NK-92 (cell line): ENCODE data around the gene MT1E.
"Not testable (repeated sequence)": the region's sequence is repeated elsewhere in the genome, so short reads cannot be mapped to it uniquely, and the experiment has no call there.

Source experiments
- DNase-seq: peaks from one replicate; lab custom pipeline; 2025; ENCODE audit not compliant: unreplicated experiment; lab: John Stamatoyannopoulos, UW

The MT1E gene

GRCh38 chr16:56606476-56607108 lies 19.0 kb upstream of the MT1E start:
- DNase-seq: no peak

DNA sequence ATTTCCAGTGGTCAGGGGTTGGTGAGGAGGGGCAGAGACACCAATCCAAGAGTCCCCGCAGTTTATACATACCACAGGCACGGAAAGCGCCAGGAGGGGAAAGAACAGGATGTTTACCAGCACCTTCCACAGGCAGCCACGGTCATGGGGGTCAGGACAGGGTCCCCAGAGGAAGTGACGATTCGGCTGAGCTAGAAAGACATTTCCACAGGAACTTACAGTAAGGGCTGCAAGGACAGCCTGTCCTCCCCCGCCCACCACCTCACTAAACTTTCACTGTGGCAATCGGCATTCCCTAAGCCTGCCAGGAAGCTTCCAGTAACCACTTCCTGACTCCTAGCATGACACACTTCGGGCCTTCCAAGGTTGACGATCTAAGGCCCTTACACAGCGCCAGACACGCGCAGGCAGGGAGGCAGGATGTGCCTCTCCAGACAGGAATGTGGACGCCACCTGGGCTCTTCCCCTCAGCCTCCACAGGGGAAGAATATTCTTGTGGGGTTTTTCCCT lies 18.4 kb upstream of the MT1E start:
- no peak for DNase-seq

GRCh38 chr16:56607675-56608042 lies 17.9 kb upstream of the MT1E start:
- no peak for DNase-seq

DNA sequence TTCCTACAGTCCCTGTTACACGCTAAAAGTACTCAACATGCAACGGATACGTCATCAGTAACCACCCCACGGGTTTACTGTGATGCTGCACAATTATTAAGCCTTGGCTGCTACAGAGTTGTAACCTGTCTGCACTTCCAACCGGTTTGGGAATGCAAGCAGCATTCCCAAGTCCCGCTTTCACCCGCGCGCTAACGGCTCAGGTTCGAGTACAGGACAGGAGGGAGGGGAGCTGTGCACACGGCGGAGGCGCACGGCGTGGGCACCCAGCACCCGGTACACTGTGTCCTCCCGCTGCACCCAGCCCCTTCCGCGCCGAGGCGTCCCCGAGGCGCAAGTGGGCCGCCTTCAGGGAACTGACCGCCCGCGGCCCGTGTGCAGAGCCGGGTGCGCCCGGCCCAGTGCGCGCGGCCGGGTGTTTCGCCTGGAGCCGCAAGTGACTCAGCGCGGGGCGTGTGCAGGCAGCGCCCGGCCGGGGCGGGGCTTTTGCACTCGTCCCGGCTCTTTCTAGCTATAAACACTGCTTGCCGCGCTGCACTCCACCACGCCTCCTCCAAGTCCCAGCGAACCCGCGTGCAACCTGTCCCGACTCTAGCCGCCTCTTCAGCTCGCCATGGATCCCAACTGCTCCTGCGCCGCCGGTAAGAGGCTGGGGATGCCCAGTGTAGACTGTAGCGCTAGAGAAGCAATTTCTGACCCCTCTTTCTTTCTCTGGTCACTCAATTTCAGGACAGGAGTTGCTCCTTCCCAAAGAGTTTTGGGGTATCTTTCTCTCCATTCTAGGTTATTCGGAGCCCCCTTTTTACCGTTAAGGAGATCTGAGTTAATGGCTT lies 17.3 kb upstream of the MT1E start, which contains the start of gene MT2A:
Gene MT2A, plus strand, starts transcription at position 542 of the 833 bp plus-strand sequence. Its CDS starts 72 bp downstream, at position 614.
- DNase-seq: no peak

DNA sequence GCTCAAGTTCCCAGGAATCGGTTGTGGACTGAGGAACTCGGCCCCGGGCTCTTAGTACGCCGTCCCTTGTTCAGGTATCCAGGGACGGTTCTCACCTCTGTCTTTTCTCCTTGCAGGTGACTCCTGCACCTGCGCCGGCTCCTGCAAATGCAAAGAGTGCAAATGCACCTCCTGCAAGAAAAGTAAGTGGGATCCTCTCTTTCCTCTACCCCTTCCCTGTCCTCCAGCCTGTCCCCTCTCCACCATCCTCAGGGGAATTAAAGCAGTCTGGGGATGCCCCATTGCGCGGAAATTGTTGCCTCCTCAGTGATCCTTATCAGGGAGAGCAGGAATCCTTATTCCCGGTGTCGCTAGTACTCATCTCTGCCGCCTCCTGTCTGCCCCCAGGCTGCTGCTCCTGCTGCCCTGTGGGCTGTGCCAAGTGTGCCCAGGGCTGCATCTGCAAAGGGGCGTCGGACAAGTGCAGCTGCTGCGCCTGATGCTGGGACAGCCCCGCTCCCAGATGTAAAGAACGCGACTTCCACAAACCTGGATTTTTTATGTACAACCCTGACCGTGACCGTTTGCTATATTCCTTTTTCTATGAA lies 16.6 kb upstream of the MT1E start:
- DNase-seq: no peak

DNA sequence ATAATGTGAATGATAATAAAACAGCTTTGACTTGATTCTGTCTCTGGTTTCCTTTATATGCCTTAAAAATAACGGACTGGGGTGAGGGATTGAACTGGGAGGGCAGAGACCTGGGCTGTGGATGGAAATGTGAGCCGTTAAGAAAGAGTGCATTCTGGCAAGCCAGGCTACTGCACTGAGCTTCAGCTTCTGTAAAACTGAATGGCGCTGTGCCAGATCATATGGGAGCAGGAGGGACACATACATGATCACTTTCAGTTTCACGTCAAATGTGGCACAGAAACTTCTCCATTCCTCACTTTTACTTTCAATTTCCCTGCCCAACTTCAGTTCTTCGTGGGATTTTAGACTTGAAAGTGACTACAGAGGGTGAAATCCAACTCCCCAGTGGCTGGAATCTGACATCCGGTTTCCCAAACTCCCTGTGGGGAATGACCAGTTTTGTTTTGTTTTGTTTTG lies 16.1 kb upstream of the MT1E start:
- DNase-seq: no peak

GRCh38 chr16:56610017-56610608 lies 15.5 kb upstream of the MT1E start:
- no peak for DNase-seq

DNA sequence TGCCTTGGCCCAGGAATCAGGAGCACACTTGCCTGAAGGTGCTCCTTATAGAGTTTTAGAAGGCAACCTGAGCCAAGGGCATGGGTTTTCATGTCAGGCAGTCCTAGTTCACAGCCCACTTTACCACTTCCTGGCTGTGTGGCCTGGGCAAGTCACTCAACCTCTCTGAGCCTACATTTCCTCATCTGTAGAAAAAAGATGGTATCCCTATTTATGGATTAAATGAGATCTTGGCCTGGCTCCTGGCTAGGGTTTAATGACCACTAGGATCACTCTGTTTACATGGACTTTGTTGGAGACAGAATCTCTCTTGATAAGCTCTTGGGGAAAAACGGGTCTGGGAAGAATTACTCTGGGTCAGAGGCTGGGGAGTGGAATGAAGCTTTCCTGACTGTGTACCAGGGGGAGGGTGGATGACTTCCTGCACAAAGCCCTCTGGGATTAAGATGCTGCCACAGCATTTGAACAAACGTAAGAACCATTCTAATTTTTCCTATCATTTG lies 14.9 kb upstream of the MT1E start:
- no peak for DNase-seq

DNA sequence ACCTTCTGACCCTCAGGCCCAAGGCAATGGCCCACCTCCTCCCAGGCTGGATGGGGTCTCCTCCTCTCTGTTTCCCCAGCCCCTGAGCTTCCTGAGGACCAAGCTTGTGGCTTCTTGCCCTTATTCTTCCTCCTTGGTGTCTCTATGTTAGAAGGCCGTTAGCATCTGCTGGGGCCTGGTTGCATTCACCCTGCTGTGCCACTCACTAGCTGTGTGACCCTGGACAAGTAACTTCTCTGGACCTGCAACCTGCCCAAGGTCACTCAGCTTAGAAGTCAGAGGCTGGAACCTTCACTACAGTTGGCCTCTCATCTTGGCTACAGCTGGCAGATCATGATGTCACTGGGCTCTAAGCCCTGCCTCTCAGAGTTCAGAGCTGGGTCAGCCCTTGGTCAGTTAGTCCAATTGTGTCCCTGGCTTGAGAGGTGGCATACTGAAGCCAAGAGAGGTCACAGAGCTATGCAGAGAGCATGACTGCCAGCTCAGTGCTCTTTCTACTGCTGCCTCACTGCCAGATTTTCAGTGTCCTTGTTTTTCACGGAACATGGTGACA lies 14.2 kb upstream of the MT1E start:
- no peak for DNase-seq

DNA sequence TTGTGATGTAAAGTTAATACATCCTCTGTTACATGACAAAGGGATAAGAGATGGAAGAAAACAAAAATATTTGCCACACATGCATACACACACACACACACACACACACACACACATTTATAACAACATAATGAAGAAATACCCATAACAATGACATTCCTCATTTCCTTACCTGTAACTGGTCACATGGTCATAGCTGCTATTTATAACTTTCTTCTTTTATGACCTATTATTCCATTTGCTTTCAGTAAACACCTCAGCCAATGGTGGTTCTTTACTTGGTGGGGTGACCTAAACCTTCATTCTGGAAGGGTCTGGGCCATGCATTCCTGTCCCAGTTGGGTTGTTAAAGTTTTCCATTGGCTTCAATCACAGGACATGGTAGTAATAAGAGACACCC lies 11.9 kb upstream of the MT1E start:
- DNase-seq: no peak

DNA sequence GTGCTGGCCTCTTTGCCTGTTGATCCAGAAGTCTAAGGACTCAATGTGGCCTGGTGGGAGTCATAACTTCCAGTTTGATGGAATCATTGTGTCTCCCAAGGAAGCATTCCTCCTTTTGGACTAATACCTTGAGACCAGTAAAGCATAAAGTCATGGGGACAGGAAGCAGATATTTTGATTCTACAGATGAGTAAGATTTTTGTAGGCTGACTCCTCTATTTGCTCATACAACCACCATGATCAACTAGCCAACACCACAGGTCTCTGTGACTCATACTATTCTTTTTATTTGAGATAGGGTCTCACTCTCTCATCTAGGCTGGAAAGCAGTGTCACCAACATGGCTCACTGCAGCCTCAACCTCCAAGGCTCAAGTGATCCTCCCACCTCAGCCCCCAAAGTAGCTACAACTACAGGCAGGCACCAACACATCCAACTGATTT lies 11.0 kb upstream of the MT1E start:
- no peak for DNase-seq

GRCh38 chr16:56615353-56615752 lies 10.2 kb upstream of the MT1E start:
- DNase-seq: no peak

DNA sequence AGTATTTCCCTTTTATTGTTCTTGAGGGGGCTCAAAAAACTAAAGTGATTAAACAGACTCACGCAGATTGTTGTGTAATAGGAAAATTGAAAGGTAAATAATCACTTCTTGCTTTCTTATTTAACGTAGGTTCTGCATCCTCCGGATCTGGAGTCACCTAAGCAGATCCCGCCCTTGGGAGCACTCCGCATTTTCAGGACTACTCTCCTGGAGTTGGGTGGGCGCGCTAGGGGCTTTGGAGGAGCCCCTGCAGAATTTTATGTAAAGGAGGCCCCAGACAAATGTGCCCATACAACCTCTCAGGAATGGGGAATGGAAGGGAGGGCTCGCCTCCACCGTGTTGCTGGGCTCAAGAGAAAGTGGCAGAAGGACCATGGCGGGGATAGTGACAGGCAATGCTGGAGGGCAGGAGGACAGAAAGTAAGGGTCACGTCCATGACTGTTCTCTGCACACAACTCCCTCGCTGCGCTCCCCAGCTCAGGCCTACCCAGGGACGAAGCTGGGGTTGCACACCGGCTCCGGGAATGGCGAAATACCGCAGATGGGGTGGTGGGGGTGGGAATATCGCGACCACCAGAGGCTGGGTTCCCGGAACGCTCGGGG lies 8.9 kb upstream of the MT1E start:
- DNase-seq: no peak

DNA sequence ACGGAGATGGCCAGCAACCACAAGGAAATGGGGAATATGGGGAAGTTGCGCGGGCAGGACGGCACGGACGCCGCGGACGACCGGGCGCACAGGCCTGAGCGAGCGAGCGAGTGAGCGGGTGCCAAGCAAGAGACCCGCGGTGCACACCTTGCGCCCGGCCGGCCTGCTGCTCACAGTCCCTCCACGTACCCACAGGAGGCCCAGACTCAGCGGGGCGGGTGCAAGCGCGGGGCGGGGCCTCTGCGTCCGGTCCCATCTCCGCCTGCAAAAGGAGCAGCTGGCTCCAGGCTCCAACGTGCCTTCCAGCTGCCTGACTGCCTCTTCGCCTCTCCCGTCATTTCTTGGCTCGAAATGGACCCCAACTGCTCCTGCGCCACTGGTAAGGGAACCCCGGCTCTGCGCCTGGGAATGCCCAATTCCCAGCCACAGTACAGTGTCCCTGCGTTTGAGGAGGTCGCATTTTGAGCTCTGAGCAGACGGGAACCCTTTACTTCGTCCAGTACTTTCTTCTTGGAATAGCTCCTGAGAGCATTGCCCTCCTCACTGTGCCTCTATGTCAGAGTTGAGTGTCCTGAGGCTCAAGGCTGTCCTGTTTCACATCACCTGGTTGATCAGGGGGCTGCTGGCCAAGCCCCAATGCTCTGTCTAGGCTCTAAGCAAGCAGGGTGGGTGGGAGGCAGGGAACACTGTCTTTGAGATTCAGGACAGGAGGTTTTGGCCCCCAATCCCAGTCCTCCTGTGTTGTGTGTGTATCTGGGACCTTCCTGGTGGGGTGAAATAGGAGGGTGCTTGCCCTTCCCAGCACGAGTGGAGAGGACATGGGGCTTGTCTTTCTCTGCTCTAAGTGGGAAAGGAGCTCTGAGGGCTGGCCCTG lies 8.1 kb upstream of the MT1E start:
- DNase-seq: no peak

DNA sequence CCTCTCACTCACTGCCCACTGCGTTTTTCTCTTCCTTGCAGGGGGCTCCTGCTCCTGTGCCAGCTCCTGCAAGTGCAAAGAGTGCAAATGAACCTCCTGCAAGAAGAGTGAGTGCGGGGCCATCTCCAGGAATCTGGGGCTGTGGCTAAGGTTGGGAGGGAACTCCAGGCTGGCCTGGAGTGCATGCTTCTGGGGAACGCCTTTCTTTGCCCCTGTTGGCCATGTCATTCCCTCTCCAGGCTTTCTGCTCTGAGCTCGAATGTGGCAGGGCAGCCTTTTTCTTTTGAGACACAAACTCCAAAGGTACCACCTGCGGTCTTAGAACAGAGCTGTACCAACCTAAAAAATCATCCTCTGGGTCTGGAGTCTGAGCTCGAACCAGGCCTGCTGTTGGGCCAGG lies 7.4 kb upstream of the MT1E start:
- no peak for DNase-seq

DNA sequence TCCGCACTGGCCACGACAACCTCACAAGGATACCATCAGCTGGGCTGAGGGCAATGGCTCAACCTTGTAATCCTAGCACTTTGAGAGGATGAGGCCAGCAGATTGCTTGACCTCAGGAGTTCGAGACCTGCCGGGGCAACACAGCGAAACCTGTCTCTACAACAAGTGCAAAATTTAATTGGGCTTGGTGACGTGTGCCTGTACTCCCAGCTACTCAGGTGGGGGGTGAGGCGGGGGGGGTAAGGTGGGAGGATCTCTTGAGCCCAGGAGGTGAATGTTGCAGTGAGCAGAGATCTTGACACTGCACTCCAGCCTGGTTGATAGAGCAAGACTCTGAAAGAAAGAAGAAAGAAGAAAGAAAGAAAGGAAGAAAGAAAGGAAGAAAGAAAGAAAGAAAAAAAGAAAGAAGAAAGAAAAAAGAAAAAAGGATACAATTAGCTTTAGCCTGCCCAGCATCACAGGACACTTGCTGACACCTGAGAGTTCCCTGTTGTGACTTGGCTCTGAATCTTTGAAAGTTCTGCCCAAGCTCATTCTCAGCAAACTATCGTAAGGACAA lies 5.2 kb upstream of the MT1E start:
- DNase-seq: no peak

- not testable (repeated sequence) for DNase-seq
Observed at GRCh38 chr16:56621665-56622445, 3.7 kb upstream of the MT1E start.

DNA sequence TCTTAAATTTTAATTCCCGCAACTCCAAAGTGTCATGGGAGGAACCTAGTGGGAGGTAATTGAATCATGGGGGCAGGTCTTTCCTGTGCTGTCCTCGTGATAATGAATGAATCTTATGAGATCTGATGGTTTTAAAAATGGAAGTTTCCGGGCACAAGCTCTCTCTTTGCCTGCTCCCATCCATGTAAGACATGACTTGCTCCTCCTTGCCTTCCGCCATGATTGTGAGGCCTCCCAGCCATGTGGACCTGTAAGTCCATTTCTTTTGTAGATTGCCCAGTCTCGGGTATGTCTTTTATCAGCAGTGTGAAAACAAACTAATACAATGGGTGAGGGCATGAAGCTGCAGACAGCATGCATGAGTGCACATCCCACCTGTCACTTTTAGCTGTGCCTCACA lies 2.4 kb upstream of the MT1E start:
- not testable (repeated sequence) for DNase-seq
